GM19099 (cell line): Measurements from ENCODE around the gene GALNT10.

Experiments used
- POLR2A ChIP-seq: IDR thresholded peaks from 3 replicates; pipeline ENCODE4 v1.6.1; 2011; ENCODE audit warnings: low read depth; ENCODE audit not compliant: insufficient read length; ENCODE audit errors: extremely low read depth

GALNT10 gene

DNA sequence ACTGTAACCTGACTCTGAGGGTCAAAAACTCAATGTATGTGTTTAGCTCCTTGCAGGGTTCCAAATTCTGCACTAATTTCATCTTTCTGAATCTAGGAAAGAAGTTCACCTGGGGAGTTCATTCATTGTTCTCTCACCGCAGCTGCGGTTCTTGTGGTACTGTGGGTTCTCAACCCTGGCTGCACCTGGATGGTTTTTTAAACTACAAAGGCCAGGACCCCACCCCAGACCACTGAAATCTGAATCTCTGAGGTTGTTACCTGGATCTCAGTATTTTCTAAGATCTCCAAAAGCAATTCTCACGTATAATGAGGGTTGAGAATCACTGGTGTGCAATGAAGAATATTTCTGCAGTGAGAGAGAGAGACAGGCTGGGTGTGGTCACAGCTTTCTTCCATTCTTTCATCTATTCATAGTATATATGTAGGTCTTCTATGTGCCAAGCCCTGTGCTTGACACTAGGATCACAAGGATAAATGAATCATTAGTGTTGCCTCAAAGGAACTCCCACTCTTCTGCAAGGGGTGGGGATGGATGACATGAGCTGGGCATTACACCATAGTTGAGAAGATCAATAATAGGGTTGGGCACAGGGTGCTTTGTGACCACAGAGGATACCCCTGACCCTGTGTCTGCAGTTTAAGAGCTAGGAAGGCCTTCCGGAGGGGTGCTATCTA is 109.8 kb downstream of the GALNT10 start:
- no peak for TF ChIP-seq POLR2A

DNA sequence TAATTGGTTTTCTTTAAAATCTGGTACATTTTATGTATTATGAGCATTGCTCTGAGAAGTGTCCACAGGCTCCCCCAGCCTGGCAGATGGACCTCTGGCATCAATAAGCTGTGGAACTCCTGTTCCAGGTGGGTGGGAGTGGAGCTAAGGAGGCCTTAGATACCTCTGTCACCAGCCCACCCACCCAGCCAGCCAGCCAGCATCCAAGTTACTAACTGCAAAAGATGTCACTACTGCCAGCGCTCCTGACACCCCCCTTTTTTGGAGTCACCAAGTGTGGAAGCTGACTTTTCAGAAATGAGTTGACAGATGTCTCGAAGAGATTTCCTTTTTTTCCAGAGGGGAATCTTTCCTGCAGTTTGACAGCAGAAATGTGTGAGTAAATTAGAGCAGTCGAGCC is 111.2 kb downstream of the GALNT10 start:
- no peak for TF ChIP-seq POLR2A

DNA sequence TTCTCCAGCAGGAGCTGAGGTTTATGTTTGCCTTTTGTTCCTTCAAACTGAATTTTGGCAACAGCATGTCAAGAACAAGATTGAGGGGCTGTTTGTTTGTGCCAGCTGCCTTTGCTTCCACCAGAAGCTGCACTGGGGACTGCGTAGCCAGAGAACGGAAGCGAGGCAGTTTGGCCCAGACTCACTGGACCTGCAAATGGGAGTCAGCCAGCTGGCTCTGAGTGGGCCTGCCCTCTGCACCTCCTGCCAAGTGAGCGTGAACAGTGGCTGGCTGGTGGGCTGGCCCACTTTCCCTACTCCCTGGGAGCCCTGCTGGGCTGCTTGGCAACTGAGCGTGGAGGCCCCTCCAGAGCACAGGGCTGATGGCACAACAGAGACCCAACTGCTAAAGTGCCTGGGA is 111.6 kb downstream of the GALNT10 start:
- no peak for TF ChIP-seq POLR2A

DNA sequence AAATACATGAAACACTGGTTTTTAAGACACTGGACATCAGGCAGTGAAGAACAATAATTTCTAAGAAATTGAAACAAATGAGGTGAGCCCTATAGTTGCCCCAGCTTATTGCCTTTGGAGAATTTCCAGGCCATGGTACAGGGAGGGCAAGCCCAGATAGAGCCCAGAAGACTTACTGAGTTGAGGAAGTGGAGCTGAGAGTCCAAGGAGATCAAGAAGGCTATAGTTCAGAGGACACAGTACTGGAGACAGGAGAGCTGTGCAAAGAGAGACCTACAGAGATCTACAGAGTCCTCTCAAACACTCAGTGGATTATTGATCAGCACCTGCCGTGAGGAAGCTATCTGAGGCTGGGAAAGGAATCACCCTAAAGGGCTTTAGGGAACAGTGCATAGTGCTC is 112.6 kb downstream of the GALNT10 start:
- TF ChIP-seq POLR2A, result no peak

DNA sequence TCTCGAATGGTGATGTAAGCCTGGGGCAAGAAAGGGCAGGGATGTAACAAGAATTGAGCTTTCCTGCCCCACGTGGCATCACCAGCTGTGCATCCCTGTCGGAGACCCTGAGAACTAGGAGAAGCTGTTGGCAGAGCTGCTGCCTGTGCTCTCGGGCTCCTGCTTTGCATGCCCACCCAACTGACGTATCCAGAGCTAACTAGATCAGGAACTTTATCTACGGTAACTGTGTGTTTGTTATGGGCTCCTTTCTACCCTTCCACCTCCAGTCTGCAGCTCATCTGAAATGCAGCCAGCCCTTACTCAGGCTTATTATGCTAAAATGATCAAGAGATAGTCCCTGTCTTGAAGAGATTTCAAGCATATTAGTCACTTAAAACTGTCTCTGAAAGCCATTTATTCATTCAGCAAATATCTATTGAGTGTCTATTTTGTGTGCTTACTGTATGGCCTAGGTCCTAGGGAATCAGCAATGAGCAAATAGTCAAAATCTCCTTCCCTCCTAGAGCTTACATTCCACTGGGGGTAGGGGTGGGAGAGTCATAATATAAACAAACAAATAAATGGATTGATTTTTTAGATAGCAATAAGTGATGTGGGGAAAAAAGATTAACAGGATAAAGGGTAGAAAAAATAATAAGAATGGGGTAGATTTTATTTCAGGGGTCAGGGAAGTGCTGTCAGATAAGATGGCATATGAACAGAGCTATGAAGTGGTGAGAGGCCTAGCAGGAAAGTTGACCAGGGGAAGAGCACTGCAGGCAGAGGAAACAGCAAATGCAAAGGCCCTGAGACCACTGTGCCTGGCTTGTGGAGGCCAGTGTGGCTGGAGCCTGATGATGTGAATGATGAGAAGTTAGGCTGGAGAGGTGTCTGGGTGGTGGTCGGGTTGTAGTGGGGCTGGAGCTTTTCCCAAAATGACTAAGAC is 118.2 kb downstream of the GALNT10 start:
- no peak for TF ChIP-seq POLR2A

DNA sequence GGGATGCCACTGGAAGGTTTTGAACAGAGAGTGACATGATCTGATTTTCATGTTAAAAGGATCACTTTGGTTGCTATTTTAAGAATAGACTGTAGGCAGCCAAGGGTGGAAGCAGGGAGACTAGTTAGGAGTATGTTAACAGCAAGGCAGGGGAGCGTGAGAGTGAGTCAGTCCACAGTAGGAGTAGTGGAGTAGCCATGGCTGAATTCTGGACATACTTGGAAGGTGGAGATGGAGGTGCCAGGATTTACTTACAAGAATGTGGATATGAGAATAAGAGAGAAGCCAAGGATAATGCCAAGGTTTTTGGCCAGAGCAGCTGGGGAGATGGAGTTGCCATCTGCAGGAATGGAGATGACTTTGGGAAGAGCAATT is 118.8 kb downstream of the GALNT10 start:
- no peak for TF ChIP-seq POLR2A

DNA sequence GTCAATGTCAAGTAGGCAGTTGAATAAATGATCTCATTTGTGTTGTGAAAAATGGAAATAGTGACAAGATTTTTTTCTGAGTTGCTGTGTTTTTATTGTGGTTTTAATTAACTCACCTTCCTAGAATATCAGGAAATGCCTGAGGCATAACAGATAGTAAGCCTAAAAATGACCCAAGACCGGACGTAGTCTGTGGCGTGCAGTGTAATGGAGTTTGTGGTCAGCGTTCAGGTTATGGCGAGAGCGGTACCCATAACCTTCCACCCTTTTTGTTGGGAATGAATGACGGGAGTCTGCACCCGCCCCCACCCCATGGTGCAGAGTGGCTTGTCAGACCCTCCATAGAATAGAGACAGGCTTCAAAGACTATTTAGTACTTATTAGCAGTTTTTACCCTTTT is 119.3 kb downstream of the GALNT10 start:
- no peak for TF ChIP-seq POLR2A

DNA sequence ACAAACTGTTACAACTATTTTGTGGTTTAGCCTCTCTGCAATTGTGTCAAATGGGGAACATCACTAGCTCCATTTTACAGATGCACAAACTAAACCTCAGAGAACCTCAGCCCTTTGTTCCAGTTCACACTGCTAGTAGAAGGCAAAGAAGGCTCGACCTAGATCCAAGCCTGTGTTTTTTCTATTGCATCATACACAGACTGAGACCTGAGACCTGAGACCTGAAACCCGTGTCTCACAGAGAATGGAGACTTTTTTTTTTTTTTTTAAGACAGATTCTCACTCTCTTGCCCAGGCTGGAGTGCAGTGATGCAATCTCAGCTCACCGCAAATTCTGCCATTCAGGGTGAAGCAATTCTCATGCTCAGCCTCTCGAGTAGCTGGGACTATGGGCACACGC is 120.8 kb downstream of the GALNT10 start:
- TF ChIP-seq POLR2A, result no peak

DNA sequence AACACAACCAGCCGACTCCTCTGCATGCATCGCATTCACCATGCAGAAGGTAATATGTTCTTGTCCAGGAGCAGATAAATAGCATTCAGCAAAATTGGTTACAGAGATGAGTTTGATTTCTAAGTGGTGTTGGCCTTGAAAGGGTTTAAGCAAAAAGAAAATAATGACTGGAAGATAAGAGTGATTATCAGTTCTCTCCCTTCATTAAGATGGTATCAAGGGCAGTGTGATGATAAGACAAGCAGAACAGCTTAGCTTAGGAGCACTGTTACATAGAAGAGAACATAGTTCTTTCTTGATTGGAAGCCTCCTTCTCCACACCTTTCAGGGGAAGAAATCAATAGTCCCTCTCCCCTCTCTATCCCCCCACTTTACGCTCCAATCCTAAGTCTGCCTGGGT is 121.5 kb downstream of the GALNT10 start:
- TF ChIP-seq POLR2A, result no peak

DNA sequence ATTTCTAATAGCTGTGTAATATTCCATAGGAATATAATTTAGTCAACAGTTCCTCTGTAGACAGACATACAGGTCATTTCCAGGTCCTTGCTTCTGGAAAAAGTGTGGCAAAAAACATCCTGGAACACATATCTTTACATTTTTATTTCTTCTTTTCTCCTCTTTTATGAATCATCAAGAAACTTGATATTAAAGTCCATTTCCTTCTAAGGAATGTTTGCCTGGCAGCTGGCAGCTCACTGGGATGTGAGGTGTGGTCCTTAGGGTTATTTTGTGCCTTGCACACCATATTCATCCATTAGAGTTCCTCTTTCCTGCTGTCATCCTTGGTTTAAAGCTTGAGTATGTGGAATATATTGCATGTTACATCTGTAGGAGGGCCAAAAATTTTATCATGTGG is 122.0 kb downstream of the GALNT10 start:
- TF ChIP-seq POLR2A, result no peak

DNA sequence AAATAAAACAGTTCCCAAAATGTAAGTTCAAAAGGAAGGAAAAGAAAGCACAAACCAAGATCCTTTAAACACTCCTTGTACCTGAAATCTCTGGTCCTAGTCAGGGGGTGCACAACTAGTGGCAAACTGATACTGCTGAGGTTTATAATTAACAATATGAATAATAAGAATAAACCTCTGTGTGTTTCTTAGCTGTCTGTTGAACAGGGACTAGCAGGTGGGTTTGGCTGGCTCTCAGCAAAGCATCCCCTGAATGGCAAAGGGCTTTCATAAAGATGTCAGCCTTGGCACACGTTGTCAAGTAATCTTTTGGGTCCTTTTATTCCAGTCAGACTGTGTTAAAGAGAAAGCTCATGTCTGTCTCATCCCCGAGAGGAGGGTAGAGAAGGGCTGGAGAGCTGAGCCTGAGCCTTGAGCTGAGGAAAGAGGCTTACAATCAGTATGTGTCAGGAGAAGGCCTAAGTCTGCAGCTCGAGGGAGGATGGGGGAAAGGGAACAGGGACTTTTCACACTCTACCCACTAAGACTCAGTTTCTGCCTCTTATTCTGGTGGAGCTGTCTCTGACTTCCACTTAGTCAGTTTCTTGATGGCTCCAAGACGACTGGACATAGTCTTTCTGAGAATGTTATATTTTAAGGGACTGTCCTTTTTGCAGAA is 123.0 kb downstream of the GALNT10 start:
- no peak for TF ChIP-seq POLR2A

DNA sequence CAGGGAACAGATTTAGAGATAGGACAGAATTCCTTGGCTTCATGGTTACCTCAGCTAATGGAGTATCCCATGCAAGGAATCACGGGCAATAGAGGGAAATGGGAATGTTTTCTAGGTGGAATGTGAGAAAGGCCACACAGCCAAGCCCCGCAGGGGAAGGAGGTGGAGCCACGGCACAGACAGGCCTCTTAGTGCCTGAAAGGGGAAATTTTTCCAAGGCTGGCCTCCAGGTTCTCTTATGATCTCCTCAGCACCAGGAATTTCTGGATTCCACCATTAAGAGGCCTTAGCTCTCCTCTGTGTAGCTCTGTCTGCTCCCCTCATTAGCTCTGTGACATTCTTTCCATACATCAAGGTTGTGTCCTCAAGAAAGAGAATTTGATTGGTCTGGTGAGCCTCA is 124.7 kb downstream of the GALNT10 start:
- TF ChIP-seq POLR2A, result no peak

DNA sequence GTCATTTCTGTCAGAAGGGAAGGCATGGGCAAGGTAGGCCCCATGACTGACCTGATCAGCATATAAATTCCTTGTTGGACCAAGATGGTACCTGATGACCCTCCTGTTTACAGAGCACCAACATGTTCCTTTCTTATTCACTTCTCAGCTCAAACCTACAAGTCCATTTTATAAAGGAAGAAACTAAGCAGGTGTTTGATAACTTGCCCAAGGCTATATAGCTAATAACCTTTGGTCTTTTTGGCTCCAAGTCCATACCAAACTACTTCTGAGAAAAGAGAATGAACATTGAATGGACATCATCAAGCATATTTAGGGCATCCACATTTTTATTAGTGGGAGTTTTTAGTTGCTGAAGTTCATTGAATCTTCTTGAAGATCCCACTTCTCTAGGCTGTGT is 125.2 kb downstream of the GALNT10 start:
- no peak for TF ChIP-seq POLR2A

DNA sequence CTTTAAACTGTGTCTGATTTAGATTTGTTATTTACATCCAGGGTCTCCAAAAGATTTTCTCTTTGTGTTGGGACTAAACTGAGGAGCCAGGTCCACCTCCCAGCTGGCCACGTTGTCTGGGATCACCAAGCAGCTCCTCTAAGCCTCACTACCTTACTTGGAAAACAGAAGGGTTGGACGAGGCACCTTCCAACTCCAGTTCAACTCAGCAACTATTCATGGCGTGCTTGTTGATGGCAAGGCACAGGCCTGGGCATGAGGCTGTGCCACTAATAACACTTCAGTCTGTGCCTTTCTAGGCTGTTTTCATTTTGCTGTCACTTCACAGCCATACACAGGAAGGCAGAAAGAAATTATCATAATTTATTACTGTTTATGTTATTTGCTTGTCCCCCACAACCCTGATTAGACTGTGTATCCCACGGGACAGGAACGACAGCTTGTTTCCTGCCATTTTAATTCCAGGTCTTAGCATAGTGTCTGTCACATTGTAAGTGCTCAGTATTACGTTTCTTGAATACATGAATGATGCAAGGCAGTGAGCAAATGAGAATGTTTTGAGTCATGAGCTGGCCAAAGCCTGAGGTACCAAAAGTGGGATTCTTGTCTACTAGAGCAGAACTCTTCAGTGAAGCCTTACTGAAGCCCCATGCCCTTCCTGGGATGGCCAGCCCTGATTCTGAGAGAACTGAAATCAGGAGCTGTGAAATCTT is 125.8 kb downstream of the GALNT10 start:
- TF ChIP-seq POLR2A, result no peak

DNA sequence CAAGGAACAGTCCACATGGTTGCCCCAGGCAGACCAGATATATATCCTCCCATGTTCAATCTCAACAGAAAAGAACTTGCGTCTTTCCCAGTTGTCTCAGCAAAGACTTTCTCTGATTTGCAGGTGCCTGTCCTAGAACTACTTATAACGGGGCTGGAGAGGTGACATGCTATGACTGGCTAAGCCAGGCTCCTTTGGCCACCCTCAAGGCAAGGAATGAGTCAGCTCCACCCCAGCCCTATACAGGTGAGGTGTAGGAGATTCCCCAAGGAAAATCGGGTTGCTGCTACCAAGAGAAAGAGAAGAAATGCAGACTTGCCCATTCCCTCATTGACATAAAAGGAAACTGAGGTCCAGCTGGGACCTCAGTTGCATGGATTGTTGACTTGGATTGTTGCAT is 127.4 kb downstream of the GALNT10 start:
- TF ChIP-seq POLR2A, result no peak
